CD4-positive, alpha-beta T cell (primary cell): ENCODE results near the gene WDR74. TPM values are rescaled to one million over a fixed set of nuclear protein-coding genes. Genes with fewer than 3 reads are reported as not detected.
A peak's percentile ranks its signal among the peaks of the same experiment; 100 is the strongest.

Experiments used
- ATAC-seq: fragments of 200-7000 bp; cut with Tn5 transposase; one replicate; pipeline ENCODE4 v1.10.0; 2022; ENCODE audit warnings: mild to moderate bottlenecking; ENCODE audit not compliant: poor library complexity
- CTCF ChIA-PET: fragments of 350-600 bp; sonication (Branson Sonifier 250); formaldehyde crosslinking; loops from one replicate; lab custom pipeline; 2021; ENCODE audit warnings: antibody characterized with exemption, inconsistent platforms; lab: Charles Lee
- POLR2A ChIA-PET: fragments of 350-600 bp; sonication (Branson Sonifier 250); formaldehyde crosslinking; loops from one replicate; lab custom pipeline; 2021; ENCODE audit warnings: antibody characterized with exemption, inconsistent platforms; lab: Charles Lee
- DNase-seq, 14 experiments: peaks; one replicate each; pipeline ENCODE4 v3.0.0-alpha.2; 2013 to 2020; ENCODE audit warnings: mixed read lengths in 2 of 14
- H3K27ac ChIP-seq, 2 donors: one replicate each; pipeline versions ENCODE4 v1.5.1 to v1.7.0; 2013; ENCODE audit warnings: low read length in 2 of 2, low read depth in 1 of 2, mild to moderate bottlenecking in 1 of 2
- H3K27me3 ChIP-seq, 2 experiments: 1 replicate in 1 of 2; 2 replicates in 1 of 2; pipeline versions ENCODE4 v1.6.1 to v1.7.0; 2013; ENCODE audit warnings: low read length in 2 of 2, control low read depth in 1 of 2, mild to moderate bottlenecking in 1 of 2, moderate library complexity in 1 of 2; ENCODE audit not compliant: insufficient read depth in 2 of 2, control insufficient read depth in 1 of 2
- H3K36me3 ChIP-seq: one replicate; pipeline ENCODE4 v1.6.1; 2013; ENCODE audit warnings: low read length, control low read depth; ENCODE audit not compliant: insufficient read depth
- H3K4me1 ChIP-seq: one replicate; pipeline ENCODE4 v1.6.1; 2013; ENCODE audit warnings: low read length, control low read depth; ENCODE audit not compliant: insufficient read depth
- H3K4me3 ChIP-seq: one replicate; pipeline ENCODE4 v1.5.1; 2013; ENCODE audit warnings: mild to moderate bottlenecking, low read length, moderate library complexity
- H3K9me3 ChIP-seq, 2 experiments: 1 replicate in 1 of 2; 2 replicates in 1 of 2; pipeline versions ENCODE4 v1.6.1 to v1.7.0; 2013; ENCODE audit warnings: low read length in 2 of 2, mild to moderate bottlenecking in 2 of 2, control low read depth in 1 of 2, moderate library complexity in 1 of 2; ENCODE audit not compliant: control insufficient read depth in 1 of 2, insufficient read depth in 1 of 2
- H3K27ac Mint-ChIP-seq: one replicate; pipeline ENCODE4 v1.8.0; 2020; ENCODE audit warnings: mixed read lengths
- H3K27me3 Mint-ChIP-seq: one replicate; pipeline ENCODE4 v1.8.0; 2021; ENCODE audit warnings: mixed read lengths
- H3K36me3 Mint-ChIP-seq: one replicate; pipeline ENCODE4 v1.8.0; 2021; ENCODE audit warnings: low read depth, mixed read lengths
- H3K4me1 Mint-ChIP-seq: one replicate; pipeline ENCODE4 v1.8.0; 2021; ENCODE audit warnings: low read depth, mixed read lengths
- H3K4me3 Mint-ChIP-seq: one replicate; pipeline ENCODE4 v1.8.0; 2020; ENCODE audit warnings: mild to moderate bottlenecking, mixed read lengths
- H3K9me3 Mint-ChIP-seq: one replicate; pipeline ENCODE4 v1.8.0; 2020; ENCODE audit warnings: mixed read lengths
- intact Hi-C, 2 experiments: fragments of 100-400 bp; cut with DNase I in 1 of 2; cut with micrococcal nuclease in 1 of 2; formaldehyde crosslinking; loops; one replicate each; pipeline versions ENCODE4 v1.15.1 to v1.9.0; 2023 to 2025; cut with DNase I, micrococcal nuclease
- total RNA-seq, 174 experiments: library from RNA in 2 of 174; stranded (reverse) in 2 of 174; gene quantifications; one replicate each; pipeline ENCODE4 v1.2.3 and lab custom pipeline; 2021 to 2026
- TF ChIP-seq, protein P1 (sequence below): fragments of 200-600 bp; IDR thresholded peaks from one replicate; pipeline ENCODE4 v1.8.0; 2022; ENCODE audit warnings: antibody characterized with exemption, mild to moderate bottlenecking

WDR74 gene
- total RNA-seq, 2 experiments from 2014 or later: 289 to 297 TPM

GRCh38 chr11:62885137-62885750 is 45.9 kb upstream of the WDR74 start:
- intact Hi-C loops: loop anchor here in 1 of 2 experiments (10.0 kb wide), 1 partner anchor 490 kb away; no protein-coding TSS in a partner anchor
- Histone ChIP-seq H3K4me3 (no peak overlapping the region), H3K9me3 (no peaks in the 10 kb centered on the region), H3K27me3 (no peaks in the 10 kb centered on the region), H3K27ac (no peak overlapping the region), H3K4me1 (peaks cover 38% of the 10 kb centered on the region), H3K36me3 (peaks cover 75% of the 10 kb centered on the region)
- ChIA-PET POLR2A (interaction anchor here (1.0 to 1.3 kb wide), 3 partner anchors 10 to 333 kb away, joined by 3 to 4 read pairs (median 3); no protein-coding TSS in a partner anchor), CTCF (interaction anchor here (1.7 kb wide), 1 partner anchor 99 kb away, joined by 8 read pairs; no protein-coding TSS in a partner anchor)
- no peaks in the 10 kb centered on the region for H3K27me3 Mint-ChIP-seq
- H3K4me3 Mint-ChIP-seq: peak overlapping the region; percentile 70
- ATAC-seq: no peak
- H3K9me3 Mint-ChIP-seq: no peaks in the 10 kb centered on the region
- peaks cover 44% of the 10 kb centered on the region for H3K4me1 Mint-ChIP-seq
- TF ChIP-seq, protein P1, sequence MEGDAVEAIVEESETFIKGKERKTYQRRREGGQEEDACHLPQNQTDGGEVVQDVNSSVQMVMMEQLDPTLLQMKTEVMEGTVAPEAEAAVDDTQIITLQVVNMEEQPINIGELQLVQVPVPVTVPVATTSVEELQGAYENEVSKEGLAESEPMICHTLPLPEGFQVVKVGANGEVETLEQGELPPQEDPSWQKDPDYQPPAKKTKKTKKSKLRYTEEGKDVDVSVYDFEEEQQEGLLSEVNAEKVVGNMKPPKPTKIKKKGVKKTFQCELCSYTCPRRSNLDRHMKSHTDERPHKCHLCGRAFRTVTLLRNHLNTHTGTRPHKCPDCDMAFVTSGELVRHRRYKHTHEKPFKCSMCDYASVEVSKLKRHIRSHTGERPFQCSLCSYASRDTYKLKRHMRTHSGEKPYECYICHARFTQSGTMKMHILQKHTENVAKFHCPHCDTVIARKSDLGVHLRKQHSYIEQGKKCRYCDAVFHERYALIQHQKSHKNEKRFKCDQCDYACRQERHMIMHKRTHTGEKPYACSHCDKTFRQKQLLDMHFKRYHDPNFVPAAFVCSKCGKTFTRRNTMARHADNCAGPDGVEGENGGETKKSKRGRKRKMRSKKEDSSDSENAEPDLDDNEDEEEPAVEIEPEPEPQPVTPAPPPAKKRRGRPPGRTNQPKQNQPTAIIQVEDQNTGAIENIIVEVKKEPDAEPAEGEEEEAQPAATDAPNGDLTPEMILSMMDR: no peak
- DNase-seq: no peak
- H3K27ac Mint-ChIP-seq: peak overlapping the region; percentile 24
- peaks cover 95% of the 10 kb centered on the region for H3K36me3 Mint-ChIP-seq

DNA sequence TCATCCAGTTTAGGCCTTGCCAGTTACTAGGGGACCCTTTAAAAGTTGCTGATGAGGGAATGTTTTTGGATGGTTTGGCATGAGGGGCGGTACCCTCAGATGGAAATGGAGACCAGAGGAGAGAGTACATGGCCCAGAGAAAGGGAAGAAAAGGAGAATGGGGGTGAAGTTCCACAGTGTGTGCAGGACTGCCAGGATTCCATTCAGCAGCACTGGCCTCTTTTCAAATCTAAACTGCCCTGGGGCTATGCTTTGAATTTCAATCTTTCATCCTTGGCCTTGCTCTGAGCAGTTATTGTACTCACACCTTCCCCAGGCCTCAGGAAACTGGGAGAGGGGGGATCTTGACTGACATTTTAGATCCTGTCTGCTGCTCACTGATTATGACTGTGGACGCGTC is 44.3 kb upstream of the WDR74 start:
- ChIA-PET POLR2A (interaction anchor here (1.1 to 4.0 kb wide), 3 partner anchors 43 to 219 kb away, joined by 3 to 95 read pairs (median 4); partner anchors contain the start of genes C11orf98, CSKMT, TMEM179B and WDR74), CTCF (interaction anchor here (1.1 to 1.7 kb wide), 3 partner anchors 22 to 97 kb away, joined by 3 to 8 read pairs (median 3); partner anchors contain the start of gene TEX54)
- Mint-ChIP-seq H3K36me3 (peaks cover 84% of the 10 kb centered on the region), H3K9me3 (no peaks in the 10 kb centered on the region), H3K4me3 (peak overlapping the region; percentile 42), H3K27ac (peak overlapping the region; percentile 100), H3K27me3 (no peaks in the 10 kb centered on the region), H3K4me1 (peaks cover 52% of the 10 kb centered on the region)
- TF ChIP-seq, protein P1: no peak
- H3K4me3 ChIP-seq: no peak overlapping the region
- peaks cover 62% of the 10 kb centered on the region for H3K36me3 ChIP-seq
- no peaks in the 10 kb centered on the region for H3K27me3 ChIP-seq
- H3K9me3 ChIP-seq: no peaks in the 10 kb centered on the region
- no peak for DNase-seq
- H3K4me1 ChIP-seq: peaks cover 47% of the 10 kb centered on the region
- H3K27ac ChIP-seq: peak overlapping the region in 1 of 2 donors; percentile 0
- intact Hi-C loops: loop anchor here in 1 of 2 experiments (5.0 to 10.0 kb wide), 3 partner anchors 111 to 756 kb away; partner anchors contain the start of gene TAF6L
- ATAC-seq: no peak

- H3K4me1 ChIP-seq: peaks cover 47% of the 10 kb centered on the region
- TF ChIP-seq, protein P1: no peak
- intact Hi-C loops: loop anchor here in 1 of 2 experiments (5.0 to 10.0 kb wide), 3 partner anchors 111 to 756 kb away; partner anchors contain the start of gene TAF6L
- Mint-ChIP-seq H3K36me3 (peaks cover 77% of the 10 kb centered on the region), H3K27ac (peak overlapping the region; percentile 100), H3K4me1 (peaks cover 52% of the 10 kb centered on the region), H3K4me3 (peak overlapping the region; percentile 93), H3K27me3 (no peaks in the 10 kb centered on the region), H3K9me3 (no peaks in the 10 kb centered on the region)
- peak overlapping the region in 1 of 2 donors; percentile 0 for H3K27ac ChIP-seq
- no peaks in the 10 kb centered on the region for H3K27me3 ChIP-seq
- peak overlapping the region; percentile 99 for H3K4me3 ChIP-seq
- ATAC-seq: no peak
- H3K36me3 ChIP-seq: peaks cover 55% of the 10 kb centered on the region
- peak in 1 of 14 experiments; percentile 20 for DNase-seq
- no peaks in the 10 kb centered on the region for H3K9me3 ChIP-seq
- POLR2A ChIA-PET: interaction anchor here (1.1 to 4.0 kb wide), 3 partner anchors 27 to 96 kb away, joined by 3 to 95 read pairs (median 78); partner anchors contain the start of genes TMEM179B and WDR74
- CTCF ChIA-PET: interaction anchor here (1.7 to 3.6 kb wide), 3 partner anchors 96 to 155 kb away, joined by 8 to 35 read pairs (median 12); partner anchors contain the start of genes HNRNPUL2, TMEM179B and TTC9C
Observed at GRCh38 chr11:62882788-62883501, 43.6 kb upstream of the WDR74 start.
